ENCODE results near the gene B4GALT2.

Gene B4GALT2

DNA sequence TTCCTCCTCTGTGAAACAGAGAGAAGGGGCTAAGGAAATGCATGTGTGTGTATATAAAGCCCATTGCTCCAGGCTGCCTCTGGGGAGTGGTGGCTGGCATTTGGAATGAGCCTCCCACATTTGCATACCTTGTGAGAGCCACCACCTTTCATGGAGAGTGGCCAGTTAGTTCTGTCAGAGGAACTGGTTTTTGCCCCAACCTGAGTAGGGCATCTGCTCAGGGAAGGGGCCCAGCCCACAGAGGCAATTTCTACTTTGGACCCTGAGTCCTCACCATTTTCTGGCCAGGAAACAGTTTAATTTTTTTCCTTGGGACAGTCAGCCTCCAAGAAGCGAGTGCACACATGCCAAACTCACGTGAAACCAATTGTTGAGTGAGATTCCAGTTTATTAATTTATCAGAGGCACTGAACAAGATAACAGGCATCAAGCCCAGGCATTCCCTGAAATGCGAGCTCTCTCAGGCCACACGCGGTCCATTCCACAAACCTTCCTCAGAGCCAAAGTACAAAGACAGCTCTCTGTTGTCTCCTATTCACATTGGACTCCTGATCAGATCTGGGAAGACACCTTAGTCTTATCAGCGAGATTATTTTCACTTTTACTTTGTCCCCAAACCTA is 53.3 kb downstream of the B4GALT2 start:
- DNase-seq: no peak

DNA sequence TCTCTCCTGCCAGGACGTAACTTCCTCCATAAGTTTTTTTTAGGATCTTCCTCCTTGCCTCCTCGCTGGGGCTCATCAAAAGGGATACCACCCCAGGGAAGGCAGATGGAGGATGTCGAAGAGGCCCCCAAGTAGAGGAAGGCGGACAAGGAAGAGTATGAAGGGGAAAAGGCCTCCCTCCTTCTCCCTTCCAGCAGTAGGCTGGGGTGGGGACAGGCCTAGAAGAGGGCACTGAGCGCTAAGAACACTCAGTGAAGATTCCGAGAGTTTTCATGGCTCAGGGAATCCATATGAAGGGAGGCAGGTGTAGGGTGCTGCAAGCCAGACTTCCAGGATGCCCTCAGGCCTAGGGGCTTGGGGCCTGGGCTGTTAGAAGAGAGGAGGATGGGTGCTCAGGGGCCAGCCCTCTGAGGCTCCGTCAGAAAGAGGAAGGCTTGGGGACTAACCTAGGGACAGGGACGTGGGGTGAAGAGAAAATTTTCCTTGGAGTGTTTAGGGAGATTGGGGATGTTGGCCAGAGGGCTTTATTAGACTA is 54.1 kb downstream of the B4GALT2 start:
- DNase-seq: no peak

DNA sequence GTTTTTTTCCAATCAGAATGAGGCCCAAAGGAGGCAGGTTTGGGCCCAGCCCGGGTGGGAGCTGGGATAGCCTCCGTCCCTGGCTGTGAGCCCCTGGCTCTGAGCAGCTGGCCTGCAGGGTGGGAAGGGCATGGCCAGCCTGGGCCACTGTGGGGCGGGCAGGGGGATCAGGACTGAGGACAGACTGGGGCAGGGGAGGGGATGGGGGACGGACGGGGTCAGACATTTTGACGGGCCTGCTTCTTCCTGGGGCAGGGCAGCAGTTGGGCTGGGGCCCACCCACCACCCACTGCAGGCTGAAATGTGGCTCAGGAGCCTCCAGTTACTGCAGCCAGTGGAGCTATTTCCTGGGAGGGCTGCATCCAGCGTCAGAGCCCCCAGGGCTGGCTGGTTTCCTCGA is 54.7 kb downstream of the B4GALT2 start:
- DNase-seq: no peak

DNA sequence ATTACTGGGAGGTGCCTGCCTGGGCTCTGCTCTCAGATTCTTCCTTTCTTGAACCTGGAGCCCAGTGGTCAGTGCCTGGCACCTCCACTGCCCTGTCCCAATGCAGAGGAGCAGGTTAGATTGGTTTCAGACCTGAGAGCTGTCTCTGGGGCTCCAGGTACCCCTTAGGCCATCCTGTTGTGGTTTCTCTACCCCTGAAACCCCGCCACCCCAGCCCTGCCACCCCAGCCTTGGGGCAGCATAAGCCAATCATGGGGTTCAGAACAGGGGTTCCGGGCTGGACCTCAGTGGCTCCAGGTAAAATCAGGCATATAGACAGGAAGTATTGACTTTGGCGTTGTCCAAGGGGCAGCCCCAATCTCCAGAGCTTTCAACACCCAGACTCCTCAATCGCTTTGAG is 55.4 kb downstream of the B4GALT2 start:
- no peak for DNase-seq

DNA sequence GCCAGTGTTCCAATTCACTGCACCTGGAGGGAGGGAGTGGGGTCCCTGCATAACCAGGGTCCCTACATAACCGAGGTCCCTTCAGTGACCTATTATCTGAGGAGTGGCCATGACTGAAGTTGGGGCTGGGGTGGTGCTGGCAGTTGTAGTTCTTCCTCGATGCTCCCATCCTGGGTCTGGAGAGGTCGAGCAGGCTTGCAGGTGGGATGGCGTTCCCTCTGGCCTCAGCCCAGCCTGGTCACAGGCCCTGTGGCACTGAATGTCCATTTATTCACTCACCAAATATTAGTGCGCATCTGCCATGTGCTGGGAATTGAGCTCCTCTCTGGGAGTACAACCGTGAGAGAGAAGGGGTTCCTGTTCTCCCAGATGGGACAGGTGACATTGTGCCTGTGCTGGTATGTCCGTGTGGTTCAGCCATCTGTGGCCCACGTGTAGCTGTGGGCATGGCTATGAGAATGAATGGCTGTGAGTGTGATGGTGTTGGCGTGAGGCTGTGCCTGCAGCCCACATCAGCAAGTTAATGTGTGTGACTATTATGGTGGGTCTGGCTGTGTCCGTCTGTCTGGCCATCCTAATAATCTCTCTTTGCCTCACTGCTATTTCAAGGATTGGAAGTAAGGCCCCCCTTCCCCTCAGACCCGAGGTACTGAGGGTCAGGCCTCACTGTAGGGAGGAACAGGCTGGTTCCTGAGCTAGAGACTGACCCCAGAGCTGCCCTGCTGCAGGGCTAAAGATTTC is 56.1 kb downstream of the B4GALT2 start:
- DNase-seq: no peak

DNA sequence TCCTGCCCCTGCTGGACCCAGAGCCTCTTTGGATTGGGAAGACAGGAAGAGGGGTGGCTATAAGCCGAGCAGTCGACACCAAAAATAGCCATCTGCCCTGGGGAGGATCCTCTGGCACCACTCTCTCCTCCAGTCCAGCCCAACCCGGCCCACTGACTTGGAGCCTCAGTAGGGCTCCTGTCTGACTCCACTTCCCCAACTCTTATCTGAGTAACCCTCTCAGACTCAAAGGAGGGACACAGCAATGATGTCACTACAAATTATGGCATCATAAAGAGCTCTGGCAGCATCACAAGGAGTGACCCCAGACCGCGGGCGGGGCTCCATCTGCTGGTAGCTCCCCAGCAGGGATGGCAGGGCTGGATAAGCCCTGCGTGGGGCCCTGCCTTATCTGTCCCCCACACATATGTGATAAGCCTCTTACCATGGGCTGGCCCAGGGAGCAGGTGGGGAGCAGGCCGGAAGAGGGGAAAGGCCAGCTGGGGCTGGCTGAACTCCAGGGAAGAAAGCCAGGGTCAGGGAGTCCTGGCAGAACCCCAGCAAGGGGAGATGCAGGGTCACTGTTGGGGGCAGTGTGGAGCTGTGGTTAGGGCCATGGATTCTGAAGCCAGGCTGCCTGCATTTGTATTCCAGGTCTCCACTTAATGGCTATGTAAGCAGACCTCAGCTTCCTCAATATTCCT is 56.9 kb downstream of the B4GALT2 start:
- DNase-seq: no peak

DNA sequence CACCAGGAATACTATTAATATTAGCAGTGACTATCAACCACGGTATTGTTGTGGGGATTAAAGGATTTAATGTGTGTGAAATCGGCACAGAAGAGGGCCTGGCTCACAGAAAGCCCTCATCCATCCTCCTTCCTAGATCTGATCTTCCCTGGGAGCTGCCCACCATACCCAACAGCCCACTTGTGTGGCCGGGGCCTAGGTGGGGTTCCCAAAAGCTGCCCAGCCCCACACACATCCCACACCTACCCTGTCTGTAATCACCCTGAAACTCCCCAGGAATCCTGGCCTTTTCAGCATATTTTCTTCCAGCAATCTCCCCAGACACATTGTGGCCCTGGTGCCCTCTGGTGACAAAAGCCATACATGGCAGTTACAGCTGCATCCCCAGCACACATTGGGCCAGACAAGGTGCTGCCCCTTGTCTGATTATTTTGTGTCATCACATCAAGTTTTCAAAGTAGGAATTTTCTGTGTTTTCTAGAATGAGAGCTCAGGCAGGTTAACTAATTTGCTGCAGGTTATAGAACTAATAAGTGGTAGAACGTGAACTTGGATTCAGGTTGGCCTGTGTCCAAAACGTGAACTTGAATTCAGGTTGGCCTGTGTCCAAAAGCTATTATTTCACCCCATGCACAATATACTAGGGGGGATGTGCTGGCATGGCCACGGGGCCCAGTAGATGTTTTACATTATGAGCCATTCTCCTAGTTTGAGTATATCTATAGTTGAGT is 57.6 kb downstream of the B4GALT2 start:
- peak; percentile 58 to 74 for DNase-seq

DNA sequence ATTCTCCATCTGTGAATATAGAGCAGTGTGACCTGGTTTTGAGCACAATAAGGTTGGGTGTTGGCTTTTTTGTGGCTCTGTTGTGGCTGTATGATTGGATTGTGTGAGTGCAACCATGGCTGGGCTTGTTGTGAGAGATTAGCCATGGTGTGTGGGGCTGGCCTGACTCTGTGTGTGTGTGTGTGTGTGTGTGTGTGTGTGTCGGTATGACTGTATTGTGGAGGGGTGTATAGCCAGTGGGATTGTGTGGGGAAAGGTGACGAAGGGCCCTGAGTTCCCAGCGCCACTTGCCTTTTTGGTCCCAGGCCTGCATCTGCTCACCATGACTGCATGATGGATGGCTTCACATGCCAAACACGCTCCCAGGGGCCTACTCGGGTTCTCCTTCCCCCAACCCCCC is 58.1 kb downstream of the B4GALT2 start:
- DNase-seq: no peak

DNA sequence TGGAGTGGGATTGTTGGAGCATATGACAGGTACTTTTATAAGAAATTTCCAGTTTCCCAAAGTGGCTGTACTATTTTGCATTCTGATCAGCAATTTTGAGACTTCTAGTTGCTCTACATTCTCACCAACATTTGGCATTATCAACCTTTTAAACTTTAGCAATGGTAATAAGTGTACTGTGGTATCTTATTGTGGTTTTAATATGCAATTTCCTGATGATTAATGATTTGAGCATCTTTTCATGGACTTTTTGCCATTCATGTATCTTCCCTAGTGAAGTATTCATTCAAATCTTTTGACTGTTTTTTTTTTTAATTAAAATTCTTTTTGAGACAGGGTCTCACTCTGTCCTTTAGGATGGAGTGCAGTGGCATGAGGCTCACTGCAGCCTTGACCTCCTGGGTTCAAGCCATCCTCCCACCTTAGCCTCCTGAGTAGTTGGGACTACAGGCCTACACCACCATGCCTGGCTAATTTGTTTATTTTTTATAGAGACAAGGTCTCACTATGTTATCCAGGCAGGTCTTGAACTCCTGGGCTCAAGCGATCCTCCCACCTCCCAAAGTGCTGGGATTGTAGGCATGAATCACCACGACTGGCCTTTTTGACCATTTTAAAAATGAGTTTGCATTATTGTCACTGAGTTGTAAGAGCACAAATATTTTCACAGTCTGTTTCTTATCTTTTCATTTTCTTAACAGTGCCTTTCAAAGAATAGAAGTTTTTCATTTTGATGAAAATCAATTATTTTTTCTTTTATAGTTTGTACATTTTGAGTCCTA is 60.1 kb downstream of the B4GALT2 start:
- DNase-seq: no peak

DNA sequence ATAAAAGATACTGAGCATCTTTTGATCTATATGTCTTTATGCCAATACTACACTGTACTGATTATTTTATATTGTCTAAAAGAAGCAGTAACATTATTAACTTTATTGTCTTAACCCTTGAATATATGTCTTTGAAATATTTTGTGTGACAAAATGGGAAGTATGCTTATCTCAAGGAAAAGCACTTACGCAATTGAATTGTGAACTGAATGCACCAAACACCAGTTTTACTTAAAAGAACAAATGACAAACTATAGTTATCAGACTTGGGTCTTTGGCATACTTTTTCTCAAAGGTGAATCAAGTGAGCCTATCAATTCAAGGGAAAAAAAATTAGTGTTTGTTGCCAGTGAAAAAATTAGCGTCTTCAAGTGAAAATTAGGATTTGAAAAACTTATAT is 61.4 kb downstream of the B4GALT2 start:
- no peak for DNase-seq
